ENCODE results near the gene TRIM29. TPM values are rescaled to one million over a fixed set of nuclear protein-coding genes. Genes with fewer than 3 reads are reported as not detected.

The TRIM29 gene
- total RNA-seq, 2 experiments from 2014 or later = not detected

GRCh38 chr11:120067438-120068113 is 70.3 kb downstream of the TRIM29 start:
- Histone ChIP-seq H3K36me3 (ENCODE audit: insufficient read depth, low read length) (no peaks in the 10 kb centered on the region), H3K27ac (ENCODE audit: low read depth in 1 of 2, low read length in 2 of 2) (no peak overlapping the region), H3K9me3 (ENCODE audit: control insufficient read depth in 1 of 2, insufficient read depth in 1 of 2, low read length in 2 of 2) (no peaks in the 10 kb centered on the region), H3K27me3 (ENCODE audit: control insufficient read depth in 1 of 2, insufficient read depth in 2 of 2, low read length in 2 of 2) (peaks cover 4% of the 10 kb centered on the region in 2 experiments), H3K4me1 (ENCODE audit: insufficient read depth, low read length) (no peaks in the 10 kb centered on the region), H3K4me3 (ENCODE audit: low read length) (no peak overlapping the region)
- Mint-ChIP-seq H3K9me3 (no peaks in the 10 kb centered on the region), H3K27ac (no peak overlapping the region), H3K27me3 (peaks cover 43% of the 10 kb centered on the region), H3K4me1 (ENCODE audit: low read depth) (no peaks in the 10 kb centered on the region), H3K4me3 (no peak overlapping the region), H3K36me3 (ENCODE audit: low read depth) (no peaks in the 10 kb centered on the region)
- ChIA-PET CTCF (no interaction called here), POLR2A (no interaction called here)
- TF ChIP-seq, protein P1, sequence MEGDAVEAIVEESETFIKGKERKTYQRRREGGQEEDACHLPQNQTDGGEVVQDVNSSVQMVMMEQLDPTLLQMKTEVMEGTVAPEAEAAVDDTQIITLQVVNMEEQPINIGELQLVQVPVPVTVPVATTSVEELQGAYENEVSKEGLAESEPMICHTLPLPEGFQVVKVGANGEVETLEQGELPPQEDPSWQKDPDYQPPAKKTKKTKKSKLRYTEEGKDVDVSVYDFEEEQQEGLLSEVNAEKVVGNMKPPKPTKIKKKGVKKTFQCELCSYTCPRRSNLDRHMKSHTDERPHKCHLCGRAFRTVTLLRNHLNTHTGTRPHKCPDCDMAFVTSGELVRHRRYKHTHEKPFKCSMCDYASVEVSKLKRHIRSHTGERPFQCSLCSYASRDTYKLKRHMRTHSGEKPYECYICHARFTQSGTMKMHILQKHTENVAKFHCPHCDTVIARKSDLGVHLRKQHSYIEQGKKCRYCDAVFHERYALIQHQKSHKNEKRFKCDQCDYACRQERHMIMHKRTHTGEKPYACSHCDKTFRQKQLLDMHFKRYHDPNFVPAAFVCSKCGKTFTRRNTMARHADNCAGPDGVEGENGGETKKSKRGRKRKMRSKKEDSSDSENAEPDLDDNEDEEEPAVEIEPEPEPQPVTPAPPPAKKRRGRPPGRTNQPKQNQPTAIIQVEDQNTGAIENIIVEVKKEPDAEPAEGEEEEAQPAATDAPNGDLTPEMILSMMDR (IDR thresholded peaks at IDR 0.05) = no peak
- no peak for ATAC-seq (ENCODE audit: poor library complexity)
- DNase-seq = no peak
- intact Hi-C loops (cut with DNase I, micrococcal nuclease) = no loop called here

DNA sequence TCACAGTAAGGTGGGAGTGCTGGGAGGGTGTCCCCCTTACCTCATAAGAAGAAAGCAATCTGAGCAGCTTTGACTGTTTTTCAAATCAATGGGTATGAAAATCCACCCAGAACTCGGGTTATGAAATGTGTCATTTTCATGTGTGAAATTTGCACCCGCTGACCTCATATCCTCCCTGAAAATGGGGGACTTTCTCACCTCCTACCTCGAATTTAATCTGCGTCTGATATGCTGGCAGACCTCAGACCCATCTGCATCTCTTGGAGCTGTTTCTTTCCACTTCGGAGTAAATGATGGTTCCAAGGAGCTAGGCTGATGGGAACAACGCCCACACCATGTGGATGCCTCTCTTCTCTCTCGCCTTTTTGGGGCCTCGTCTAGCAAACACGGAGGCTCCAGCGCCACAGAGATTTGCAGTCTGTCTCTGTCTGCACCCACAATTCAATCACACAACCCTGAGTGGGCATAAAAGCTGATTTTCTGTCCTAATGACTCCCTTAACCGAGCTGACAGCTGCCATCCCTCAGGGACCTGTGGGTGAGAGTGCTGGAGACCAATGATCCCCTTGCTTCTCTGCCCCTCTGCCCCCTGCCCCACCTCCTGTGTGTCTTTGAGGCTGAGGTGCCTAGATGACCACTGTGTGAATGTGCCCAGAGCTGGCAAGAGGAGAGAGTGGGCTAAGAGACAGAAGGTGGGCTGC is 71.0 kb downstream of the TRIM29 start:
- H3K36me3 Mint-ChIP-seq (ENCODE audit: low read depth) = no peaks in the 10 kb centered on the region
- DNase-seq = no peak
- H3K9me3 ChIP-seq (ENCODE audit: control insufficient read depth in 1 of 2, insufficient read depth in 1 of 2, low read length in 2 of 2) = peaks cover 0 to 6% of the 10 kb centered on the region in 2 experiments
- no peak overlapping the region for H3K4me3 ChIP-seq (ENCODE audit: low read length)
- TF ChIP-seq, protein P1 (IDR thresholded peaks at IDR 0.05) = no peak
- peaks cover 4% of the 10 kb centered on the region in 2 experiments for H3K27me3 ChIP-seq (ENCODE audit: control insufficient read depth in 1 of 2, insufficient read depth in 2 of 2, low read length in 2 of 2)
- H3K4me3 Mint-ChIP-seq = no peak overlapping the region
- POLR2A ChIA-PET = no interaction called here
- no peak overlapping the region for H3K27ac ChIP-seq (ENCODE audit: low read depth in 1 of 2, low read length in 2 of 2)
- CTCF ChIA-PET = no interaction called here
- H3K9me3 Mint-ChIP-seq = no peaks in the 10 kb centered on the region
- no peak overlapping the region for H3K27ac Mint-ChIP-seq
- no peaks in the 10 kb centered on the region for H3K4me1 Mint-ChIP-seq (ENCODE audit: low read depth)
- intact Hi-C loops (cut with DNase I, micrococcal nuclease) = no loop called here
- no peaks in the 10 kb centered on the region for H3K4me1 ChIP-seq (ENCODE audit: insufficient read depth, low read length)
- H3K36me3 ChIP-seq (ENCODE audit: insufficient read depth, low read length) = no peaks in the 10 kb centered on the region
- peaks cover 43% of the 10 kb centered on the region for H3K27me3 Mint-ChIP-seq
- no peak for ATAC-seq (ENCODE audit: poor library complexity)

GRCh38 chr11:120065876-120066275 is 72.0 kb downstream of the TRIM29 start:
- ChIA-PET CTCF (interaction anchor here (1.0 kb wide), 1 partner anchor 13 kb away, joined by 3 read pairs; no protein-coding TSS in a partner anchor), POLR2A (no interaction called here)
- DNase-seq = no peak
- Histone ChIP-seq H3K4me3 (ENCODE audit: low read length) (no peak overlapping the region), H3K27me3 (ENCODE audit: control insufficient read depth in 1 of 2, insufficient read depth in 2 of 2, low read length in 2 of 2) (peaks cover 4% of the 10 kb centered on the region in 2 experiments), H3K27ac (ENCODE audit: low read depth in 1 of 2, low read length in 2 of 2) (no peak overlapping the region), H3K9me3 (ENCODE audit: control insufficient read depth in 1 of 2, insufficient read depth in 1 of 2, low read length in 2 of 2) (peaks cover 0 to 9% of the 10 kb centered on the region in 2 experiments), H3K4me1 (ENCODE audit: insufficient read depth, low read length) (no peaks in the 10 kb centered on the region), H3K36me3 (ENCODE audit: insufficient read depth, low read length) (no peaks in the 10 kb centered on the region)
- Mint-ChIP-seq H3K36me3 (ENCODE audit: low read depth) (no peaks in the 10 kb centered on the region), H3K27me3 (peaks cover 43% of the 10 kb centered on the region), H3K27ac (no peak overlapping the region), H3K4me3 (no peak overlapping the region), H3K4me1 (ENCODE audit: low read depth) (no peaks in the 10 kb centered on the region), H3K9me3 (no peaks in the 10 kb centered on the region)
- ATAC-seq (ENCODE audit: poor library complexity) = no peak
- TF ChIP-seq, protein P1 (IDR thresholded peaks at IDR 0.05) = no peak
- intact Hi-C loops (cut with DNase I, micrococcal nuclease) = no loop called here

Data from CD4-positive, alpha-beta T cell (primary cell).